Ammon's horn (tissue), 1 donor: Measurements from ENCODE around the gene PYCR2.
"Not testable (repeated sequence)": the region's sequence is repeated elsewhere in the genome, so short reads cannot be mapped to it uniquely, and the experiment has no call there.

Experiments
- DNase-seq: peaks from one replicate; pipeline ENCODE4 v3.0.0-alpha.2; 2016; ENCODE audit warnings: low spot score

Gene PYCR2

DNA sequence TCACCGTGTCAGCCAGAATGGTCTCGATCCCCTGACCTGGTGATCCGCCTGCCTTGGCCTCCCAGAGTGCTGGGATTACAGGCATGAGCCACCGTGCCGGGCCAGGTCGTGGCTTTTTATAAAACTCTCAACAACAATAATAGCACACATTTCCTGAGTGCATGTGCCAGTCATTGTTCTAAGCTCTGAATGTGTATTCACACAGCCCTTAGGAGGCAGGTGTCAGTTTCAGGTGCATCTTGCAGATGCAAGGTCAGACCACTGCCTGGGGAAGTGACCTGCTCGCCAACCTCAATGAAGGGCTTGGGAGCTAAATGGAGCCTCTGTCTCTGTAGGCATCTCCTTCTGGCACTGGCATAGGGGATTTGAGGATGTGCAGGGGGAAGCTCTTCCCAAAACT lies 18.5 kb upstream of the PYCR2 start:
- no peak for DNase-seq

DNA sequence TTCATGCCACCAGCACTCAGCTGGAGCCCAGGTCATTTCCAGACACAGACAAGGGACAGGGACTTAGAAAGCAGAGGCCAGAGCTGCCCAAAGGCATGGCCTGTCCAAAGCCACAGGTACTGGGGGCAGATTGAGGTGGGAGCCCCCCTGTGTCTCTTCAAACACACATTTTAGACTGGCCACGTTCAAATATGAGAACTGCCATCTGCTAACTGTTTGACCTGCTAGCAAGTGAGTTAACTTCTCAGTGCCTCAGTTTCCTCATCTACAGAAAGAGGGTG lies 17.8 kb upstream of the PYCR2 start:
- DNase-seq: no peak

DNA sequence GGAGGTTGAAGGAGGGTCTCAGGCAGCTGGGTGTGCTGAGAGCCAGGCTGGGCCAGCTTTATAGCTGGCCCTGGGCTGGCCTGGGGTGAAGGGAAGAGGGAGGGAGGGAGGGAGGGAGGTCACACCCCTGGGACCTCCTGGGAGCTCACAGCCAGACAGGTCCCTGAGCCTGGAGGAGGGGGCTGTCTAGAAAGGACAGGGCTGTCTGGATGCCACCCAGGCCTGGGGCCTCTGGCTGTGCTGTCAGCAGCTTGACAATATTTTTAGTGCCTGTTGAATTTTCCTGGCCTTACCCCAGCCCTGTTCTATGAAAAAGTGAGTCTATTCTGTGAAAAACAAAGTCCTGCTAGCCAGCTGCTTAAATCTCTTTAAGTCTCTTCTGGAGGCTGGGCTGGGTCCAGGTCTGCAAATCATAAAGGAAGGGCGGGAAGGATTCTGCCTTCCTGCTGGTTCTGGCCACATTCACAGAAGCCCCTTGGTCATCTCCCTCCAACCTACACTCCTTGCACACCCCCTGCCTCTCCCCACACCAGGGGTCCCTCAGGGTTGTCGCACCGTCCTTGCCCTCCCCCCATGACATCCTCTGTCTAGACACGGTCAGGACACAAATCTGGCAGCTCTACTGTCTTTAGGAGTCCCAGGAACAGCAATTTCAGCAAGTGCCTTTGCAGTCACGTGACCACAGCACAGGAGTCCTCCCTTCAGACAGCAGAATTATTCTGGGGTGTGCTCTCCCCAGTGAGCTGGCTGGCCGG lies 17.3 kb upstream of the PYCR2 start, which contains the start of gene LEFTY2:
Gene LEFTY2, minus strand, starts transcription at position 34 of the 755 bp plus-strand sequence. CDS start 80 bp downstream, outside the sequence.
- no peak for DNase-seq

DNA sequence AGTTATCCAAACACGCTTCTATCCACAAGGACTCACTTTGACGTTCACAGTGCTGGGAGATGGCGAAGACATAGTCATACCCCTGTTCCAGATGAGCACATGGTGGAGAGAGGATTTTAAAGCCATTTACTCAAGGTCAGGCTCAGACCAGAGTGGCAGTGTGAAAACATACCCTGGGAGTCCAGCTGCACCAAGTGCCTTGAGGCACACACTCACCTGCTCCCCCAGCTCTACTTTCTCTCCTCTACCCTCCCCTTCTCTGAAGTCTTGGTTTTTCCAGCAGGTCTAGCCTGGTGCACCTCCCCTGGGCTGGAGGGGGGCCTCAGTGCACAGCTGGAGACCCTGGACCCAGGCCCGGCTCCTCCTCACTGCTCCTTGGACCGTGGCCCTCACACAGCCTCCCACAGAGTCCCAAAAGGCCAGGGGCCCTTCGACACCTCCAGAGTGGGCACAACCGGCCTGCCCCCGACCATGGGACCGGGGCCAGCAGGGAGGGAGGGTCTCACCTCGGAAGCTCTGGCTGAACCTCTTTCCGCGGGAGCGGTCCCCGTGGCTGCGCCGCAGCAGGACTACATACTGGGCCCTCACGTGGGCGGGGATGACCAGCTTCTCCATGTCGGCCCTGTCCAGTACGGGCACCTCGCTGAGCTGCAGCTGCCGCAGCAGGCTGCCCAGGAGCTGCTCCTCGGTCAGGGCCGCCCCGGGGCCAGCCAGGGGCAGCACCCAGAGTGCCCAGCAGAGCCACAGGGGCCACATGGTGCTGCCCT lies 16.5 kb upstream of the PYCR2 start:
- DNase-seq: no peak

DNA sequence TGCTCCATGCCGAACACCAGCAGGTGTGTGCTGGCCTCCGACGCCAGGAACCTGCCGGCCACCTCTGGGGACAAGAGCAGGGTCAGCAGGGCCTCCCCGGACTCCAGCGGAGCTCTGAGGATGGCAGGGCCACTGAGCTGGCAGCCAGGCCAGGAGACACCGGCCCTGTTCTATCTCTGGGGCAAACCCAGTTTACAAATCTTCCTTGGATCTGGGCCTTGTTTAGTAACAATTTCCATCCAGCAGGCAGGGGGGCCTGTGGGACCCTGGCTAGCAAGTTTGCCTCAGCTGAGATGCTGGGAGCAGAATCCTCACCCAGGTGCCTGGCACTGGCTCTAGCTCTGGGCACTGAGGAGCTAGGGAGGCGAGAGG lies 15.9 kb upstream of the PYCR2 start:
- not testable (repeated sequence) for DNase-seq

DNA sequence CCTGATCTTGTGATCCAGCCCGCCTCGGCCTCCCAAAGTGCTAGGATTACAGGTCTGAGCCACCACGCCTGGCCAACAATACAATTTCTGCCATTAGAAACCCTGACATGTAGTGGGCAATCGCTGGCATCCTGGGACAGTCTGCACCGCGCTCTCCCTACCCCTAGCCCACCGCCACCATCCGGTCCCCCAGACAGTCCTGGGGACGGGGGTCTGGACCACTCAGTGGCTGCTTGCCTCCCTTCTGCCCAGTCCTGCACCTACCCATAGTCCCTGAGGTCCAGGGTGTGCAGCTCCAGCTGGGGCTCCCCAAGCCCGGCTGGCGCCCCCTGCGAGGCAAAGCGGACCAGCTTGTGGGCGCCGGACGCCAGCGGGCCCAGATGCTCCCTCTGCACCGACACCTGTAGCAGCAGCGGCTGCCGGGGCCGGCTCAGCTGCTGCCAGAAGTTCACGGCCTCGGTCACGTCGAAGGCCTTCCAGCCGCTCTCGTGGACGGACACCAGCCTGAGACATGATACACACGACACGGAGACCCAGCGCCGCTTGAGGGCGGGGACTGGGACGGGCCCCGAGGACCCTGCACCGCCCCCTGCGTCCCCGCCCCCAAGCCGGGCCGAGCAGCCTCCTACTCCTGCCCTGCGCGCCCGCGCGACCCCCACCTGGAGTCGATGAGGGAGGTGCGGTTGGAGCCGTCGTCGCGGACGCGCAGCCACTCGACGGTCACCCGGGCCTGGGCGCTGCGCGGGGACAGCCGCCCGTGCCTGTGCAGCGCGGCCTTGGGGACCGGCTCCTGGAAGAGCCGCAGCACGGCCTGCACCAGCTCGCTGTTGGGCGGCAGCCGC lies 15.3 kb upstream of the PYCR2 start:
- not testable (repeated sequence) for DNase-seq

DNA sequence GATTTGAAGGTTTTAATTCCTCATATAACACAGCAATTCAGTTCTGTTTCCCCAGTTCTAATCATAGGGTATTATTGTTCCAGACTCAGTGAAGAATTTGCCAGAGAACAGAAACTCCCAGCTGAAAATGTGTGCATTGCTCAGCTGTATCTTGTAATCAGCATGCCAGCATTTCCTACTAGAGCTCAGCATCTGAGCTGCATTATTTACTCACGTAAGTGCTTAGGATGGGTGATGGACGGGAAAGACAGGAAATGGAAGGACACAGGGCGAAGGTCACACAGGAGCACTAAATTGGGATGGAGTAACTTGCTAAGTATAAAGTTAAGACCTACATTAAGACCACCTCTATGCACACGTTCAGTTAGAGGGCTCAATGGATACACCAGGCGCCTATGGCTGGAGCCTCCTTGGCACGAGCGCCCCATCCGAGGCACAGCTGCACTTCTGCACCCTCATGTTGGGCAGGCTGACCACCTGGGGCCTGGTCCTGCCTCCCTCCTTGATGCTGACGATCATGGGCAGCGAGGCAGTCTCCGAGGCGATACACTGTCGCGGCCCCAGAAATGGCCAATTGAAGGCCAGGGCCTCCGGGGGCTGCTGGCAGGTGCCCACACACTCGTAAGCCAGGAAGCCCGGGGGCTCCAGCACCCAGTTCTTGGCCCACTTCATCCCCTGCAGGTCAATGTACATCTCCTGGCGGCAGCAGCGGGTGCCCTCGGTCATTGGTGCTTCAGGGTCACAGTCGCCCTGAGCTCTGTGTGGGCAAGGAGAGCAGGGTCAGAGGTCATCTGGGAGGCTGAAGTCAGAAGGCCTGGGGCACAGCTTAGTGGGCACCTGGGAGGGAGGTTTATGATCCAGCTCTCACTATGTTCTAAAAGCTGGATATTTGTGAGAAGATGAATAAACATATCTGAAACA lies 13.3 kb upstream of the PYCR2 start:
- no peak for DNase-seq

DNA sequence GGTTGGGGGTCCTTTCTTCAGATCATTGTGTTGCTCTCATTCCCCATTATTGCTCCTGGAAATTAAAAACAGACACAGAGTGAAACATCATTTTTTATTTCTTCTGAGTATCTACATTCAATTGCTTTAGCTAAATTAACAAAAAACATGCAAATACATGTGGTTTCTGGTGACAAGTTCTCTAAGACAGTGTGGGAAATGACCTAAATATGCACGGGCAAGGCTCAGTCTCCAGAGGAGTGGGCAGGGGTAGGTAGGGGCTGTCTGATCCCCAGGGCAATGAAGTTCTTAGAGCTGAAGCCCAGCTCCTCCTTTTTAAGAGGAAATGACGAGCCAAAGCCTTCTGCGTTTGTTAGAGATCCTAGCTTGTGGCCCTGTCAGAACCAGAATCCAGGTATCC lies 12.5 kb upstream of the PYCR2 start:
- DNase-seq: no peak

DNA sequence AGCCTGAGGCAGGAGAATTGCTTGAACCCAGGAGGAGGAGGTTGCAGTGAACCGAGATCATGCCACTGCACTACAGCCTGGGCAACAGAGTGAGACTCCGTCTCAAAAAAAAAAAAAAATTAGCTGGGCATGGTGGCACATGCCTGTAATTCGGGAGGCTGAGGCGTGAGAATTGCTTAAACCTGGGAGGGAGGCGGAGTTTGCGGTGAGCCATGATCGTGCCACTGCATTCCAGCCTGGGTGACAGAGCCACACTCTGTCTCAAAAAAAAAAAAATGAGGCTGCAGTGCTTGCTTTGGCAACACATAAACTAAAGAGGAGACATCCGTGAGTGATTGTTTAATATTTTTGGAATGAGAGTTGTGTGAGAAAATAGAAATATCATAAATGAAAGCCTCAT lies 12.0 kb upstream of the PYCR2 start:
- not testable (repeated sequence) for DNase-seq

DNA sequence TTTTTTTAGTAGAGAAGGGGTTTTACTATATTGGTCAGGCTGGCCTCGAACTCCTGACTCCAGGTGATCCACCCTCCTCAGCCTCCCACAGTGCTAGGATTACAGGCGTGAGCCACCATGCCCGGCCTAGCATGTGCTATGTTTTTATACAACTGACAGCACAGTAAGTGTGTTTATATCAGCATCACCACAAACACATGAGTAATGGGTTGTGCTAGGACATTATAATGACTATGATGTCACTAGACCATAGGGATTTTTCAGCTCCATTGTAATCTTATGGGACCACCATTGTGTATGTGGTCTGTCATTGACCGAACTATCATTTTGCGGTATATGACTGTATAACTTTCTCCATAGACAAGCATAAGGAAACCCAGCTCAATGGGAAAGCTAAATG lies 10.7 kb upstream of the PYCR2 start:
- DNase-seq: no peak

DNA sequence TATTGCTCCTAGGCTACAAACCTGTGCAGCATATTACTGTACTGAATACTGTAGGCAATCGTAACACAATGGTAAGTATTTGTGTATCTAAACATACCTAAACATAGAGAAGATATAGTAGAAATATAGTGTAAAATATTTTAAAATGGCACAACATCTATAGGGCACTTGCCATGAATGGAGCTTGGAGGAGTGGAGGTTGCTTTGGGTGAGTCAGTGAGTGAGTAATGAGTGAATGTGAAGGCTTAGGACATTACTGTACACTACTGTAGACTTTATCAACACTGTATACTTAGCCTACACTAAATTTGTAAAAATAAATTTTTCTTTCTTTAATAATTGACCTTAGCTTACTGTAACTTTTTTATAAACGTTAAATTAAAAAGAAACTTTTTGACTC lies 9.0 kb upstream of the PYCR2 start:
- no peak for DNase-seq

DNA sequence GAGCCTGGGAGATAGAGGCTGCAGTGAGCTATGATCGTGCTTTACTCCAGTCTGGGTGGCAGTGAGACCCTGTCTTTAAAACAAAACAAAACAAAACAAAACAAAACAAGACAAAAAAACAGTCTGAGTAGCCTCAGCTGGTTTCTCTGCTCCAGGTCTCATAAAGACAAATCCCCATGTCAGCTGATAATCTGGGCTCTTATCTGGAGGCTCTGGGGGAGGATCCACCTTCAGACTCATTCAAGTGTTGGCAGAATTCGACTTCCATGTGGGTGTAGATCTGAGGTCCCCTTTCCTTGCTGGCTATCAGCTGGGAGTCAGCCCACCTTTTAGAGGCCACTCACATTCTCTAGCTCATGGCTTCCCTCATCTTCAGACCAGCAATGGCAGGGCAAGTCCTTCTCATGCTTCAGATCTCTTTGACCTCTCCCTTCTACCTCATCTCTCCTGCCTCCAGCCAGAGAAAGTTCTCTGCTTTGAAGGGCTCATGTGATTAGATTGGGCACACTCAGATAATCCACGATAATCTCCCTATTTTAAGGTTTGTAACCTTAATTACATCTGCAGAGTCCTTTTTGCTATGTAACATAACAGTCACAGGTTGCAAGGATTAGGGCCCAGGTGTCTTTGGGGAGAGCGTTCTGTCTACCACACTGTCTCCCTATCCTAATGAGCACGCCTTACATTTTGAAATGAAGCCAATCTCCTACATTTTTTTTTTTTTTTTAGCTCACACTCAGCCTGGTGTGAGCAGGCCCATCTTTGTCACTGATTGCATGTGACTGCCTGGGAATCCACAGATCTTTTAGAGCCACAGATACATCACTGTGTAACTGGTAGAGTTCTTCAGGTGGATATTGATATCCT lies 7.5 kb upstream of the PYCR2 start:
- DNase-seq: no peak

DNA sequence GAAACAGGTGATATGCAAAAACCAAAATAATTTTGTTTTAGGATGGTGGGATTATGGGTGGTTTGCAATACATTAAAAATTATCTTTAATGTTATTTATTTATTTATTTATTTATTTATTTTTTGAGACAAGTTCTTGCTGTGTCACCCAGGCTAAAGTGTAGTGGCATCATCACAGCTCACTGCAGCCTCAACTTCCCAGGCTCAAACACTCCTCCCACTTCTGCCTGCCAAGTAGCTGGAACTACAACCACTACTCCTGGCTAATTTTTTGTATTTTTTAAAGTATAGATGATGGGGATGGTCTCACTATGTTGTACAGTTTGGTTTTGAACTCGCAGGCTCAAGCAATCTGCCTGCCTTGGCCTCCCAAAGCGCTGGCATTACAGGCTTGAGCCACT lies 6.5 kb upstream of the PYCR2 start:
- no peak for DNase-seq

DNA sequence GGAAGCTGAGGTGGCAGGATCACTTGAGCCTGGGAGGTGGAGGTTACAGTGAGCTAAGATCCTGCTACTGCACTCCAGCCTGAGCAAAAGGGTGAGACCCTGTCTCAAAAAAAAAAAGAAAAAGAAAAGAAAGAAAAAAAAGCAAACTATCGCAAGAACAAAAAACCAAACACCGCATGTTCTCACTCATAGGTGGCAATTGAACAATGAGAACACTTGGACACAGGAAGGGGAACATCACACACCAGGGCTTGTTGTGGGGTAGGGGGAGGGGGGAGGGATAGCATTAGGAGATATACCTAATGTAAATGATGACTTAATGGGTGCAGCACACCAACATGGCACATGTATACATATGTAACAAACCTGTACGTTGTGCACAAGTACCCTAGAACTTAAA lies 5.4 kb upstream of the PYCR2 start:
- DNase-seq: not testable (repeated sequence)

DNA sequence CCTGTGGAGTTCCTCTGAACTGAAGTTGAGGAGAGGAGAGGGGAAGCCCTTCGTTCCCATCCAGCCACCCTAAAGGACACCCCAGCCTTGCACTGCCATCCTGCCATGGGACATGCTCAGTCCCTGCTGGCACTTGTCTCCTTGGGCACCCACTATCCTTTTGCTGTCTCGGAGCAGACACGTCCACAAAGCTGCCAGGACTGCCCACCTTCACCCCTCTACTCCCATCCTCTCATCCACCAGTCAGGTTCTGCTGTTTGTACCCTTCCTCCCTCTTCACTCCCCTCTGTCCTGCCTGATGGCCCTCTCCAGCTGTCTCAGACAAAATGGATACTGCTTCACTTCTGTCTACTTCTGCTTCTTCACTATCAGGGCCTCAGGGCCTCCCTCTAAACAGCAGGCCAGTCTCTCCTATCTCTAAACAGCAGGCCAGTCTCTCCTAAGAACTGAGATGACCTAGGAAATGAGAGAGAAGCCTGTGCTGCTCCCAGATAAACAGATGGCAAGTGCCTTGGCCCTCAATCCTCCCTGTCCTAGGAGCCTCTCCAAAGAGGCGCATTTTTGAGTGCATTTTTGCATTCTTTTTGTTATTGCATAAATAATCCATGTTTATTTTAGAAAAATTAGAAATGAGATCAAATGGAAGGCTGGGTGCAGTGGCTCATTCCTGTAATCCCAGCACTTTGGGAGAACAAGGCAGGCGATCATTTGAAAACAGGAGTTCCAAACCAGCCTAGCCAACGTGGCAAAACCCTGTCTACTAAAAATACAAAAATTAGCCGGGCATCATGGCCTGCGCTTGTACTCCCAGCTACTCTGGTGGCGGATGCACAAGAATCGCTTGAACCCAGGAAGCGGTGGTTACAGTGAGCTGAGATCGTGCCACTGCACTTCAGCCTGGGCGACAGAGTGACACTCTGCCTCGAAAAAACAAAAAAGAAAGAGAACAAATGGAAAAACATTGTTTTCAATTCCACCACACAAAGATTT lies 4.4 kb upstream of the PYCR2 start:
- no peak for DNase-seq

DNA sequence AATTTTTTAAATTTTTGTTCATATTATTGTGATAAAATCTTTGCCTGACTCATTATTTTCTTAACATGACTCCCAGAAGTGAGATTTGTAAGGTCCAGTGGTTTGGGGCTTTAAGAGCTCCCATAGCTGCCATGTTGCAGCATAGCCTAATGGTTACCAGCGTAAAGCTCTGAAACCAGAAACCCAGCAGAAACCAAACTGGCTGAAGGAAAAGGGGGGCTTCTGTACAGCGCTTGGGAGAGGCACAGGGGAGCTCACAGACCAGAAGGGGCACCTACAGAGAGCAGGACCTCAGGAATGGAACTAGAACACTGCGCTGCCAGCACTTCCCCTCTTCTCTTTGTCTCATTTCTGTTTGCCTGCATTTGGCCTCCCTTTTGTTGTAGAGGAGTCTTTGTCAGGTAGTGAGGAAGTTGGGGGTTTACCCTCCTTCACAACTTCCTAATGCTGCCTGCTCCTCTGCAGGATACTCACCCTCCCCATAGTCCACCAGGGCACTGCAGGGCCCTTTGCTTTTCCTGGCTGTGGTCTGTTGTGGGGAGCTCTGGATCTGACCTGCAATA lies 2.6 kb upstream of the PYCR2 start:
- no peak for DNase-seq

DNA sequence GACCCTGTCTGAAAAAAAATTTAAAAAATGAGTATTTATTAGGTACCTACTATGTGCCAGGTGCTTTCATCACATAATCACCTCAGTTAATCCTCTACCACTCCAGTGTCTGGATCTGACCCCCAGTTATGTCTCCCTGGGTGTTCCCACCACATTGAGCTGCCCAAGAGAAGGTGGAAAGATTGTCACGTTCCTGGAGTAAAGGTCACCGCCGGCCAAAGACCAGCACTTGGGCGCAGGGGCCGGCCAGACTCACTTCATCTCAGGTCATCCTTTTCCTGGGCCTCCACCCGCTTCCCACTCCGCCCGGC lies 714 bp downstream of the PYCR2 start:
- DNase-seq: no peak

DNA sequence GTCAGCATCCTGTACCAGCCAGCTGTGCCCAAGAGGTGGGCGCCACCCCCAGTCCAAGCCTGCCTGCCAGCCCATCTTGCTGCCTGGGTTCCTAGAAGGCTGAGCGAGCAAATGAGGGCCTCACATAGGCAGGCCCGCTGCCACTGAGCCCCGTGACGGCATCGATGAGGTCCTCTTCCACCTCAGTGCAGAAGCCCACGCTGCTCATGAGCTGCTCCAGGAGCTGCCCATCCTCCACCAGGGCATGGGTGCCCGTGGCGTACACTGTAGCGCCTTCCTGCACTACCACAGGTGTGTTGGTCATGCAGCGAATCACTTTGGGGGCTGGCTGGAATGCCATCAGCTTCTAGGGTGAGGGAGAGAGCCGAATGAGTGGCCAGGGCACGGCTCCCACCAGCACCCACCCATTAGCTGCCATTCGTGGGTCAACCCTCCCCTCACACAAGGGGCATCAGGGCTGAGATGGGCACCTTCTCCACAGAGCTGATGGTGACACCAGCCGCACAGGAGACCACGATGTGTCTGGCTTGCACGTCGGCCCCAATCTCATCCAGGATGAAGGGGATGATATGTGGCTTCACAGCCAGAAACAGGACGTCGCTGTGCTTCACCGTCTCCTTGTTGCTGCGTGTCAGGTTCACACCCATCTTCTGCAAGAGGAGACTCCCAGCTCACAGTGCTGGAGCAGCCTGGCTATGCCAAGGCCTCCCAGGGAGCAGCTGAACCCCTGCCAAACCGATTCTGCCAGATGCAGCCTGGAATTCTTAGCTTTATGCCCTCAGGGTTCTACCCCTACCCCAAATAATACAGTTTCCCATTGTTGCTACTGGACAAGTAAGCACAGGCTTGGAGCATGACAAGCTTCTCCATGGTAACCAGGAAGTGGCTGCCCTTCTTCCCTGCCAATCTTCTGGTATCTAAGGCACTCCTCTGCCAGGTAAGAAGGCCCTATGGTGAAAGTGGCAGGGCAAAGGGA lies 2.0 kb downstream of the PYCR2 start:
- no peak for DNase-seq
